ENCODE data around the gene COA1.

- TF ChIP-seq CTCF (IDR thresholded peaks at IDR 0.05) (no peak), POLR2A (IDR thresholded peaks at IDR 0.05) (no peak)
Observed at GRCh38 chr7:43653466-43653865, 75.9 kb downstream of the COA1 start.

Data from Peyer's patch (tissue), 4 donors.